GM23338 (cell line): ENCODE measurements around the gene GLTP. TPM values are rescaled to one million over a fixed set of nuclear protein-coding genes. Genes with fewer than 3 reads are reported as not detected.

Experiments
- CTCF ChIP-seq, 2 experiments: fragments of 200-600 bp in 1 of 2; sonication (generic) in 1 of 2; conservative IDR thresholded peaks; 2 replicates each; pipeline versions ENCODE4 v1.5.1 to v1.6.1; 2016 to 2017; ENCODE audit warnings: antibody characterized with exemption in 2 of 2, low read depth in 2 of 2, mild to moderate bottlenecking in 2 of 2, moderate library complexity in 1 of 2
- JUNB ChIP-seq: IDR thresholded peaks from one replicate; pipeline ENCODE4 v1.6.1; 2016; ENCODE audit warnings: antibody characterized with exemption; ENCODE audit not compliant: unreplicated experiment
- POLR2AphosphoS5 ChIP-seq: IDR thresholded peaks from 2 replicates; pipeline ENCODE4 v1.6.1; 2016; ENCODE audit warnings: antibody characterized with exemption, low read depth
- REST ChIP-seq: IDR thresholded peaks from one replicate; pipeline ENCODE4 v1.6.1; 2018; ENCODE audit warnings: antibody characterized with exemption; ENCODE audit not compliant: unreplicated experiment
- ZNF114 ChIP-seq: fragments of 250-450 bp; sonication (Bioruptor Pico); IDR thresholded peaks from 2 replicates; pipeline ENCODE4 v1.5.0; 2020; ENCODE audit warnings: mild to moderate bottlenecking, moderate library complexity
- ZNF462 ChIP-seq: fragments of 250-450 bp; sonication (Bioruptor Pico); IDR thresholded peaks from 2 replicates; pipeline ENCODE4 v1.5.0; 2020; ENCODE audit warnings: mild to moderate bottlenecking, moderate library complexity
- polyA plus RNA-seq: library from polyadenylated mRNA; unstranded; fragments of >200 nt; fragmentation: Nextera tagmentation; extraction: Ambion mirVana; gene quantifications from 2 replicates; pipeline ENCODE4 v1.2.1, GENCODE V29; 2016
- total RNA-seq: library from RNA; depleted of rRNA; stranded (reverse); fragments of >200 nt; shearing (Covaris generic); gene quantifications from 2 replicates; pipeline ENCODE4 v1.2.3, GENCODE V29; 2014

GLTP gene
- total and polyA plus RNA-seq, 2 experiments from 2014 or later: 26.5 to 30.2 TPM

GRCh38 chr12:109870648-109871047 lies 9.7 kb downstream of the GLTP start (continued):
- TF ChIP-seq ZNF462: no peak
- TF ChIP-seq POLR2AphosphoS5: no peak
- TF ChIP-seq CTCF (conservative IDR thresholded peaks at IDR 0.05; ENCODE audit: low read depth in 2 of 2): no peak
- TF ChIP-seq ZNF114 (CRISPR knock-in tag): no peak
- no peak for TF ChIP-seq JUNB
- no peak for TF ChIP-seq REST
